Sigmoid colon (tissue), 4 donors: Measurements from ENCODE around the gene KCNJ10.
A peak's percentile ranks its signal among the peaks of the same experiment; 100 is the strongest.

ENCODE experiments used
- EP300 ChIP-seq, 4 donors: sonication (generic); formaldehyde crosslinking; IDR thresholded peaks; one replicate each; pipeline ENCODE4 v1.6.1; 2017; ENCODE audit warnings: antibody characterized with exemption in 4 of 4
- POLR2A ChIP-seq, 2 donors: fragments of 450-650 bp; IDR thresholded peaks; one replicate each; pipeline ENCODE4 v1.6.1; 2016; ENCODE audit warnings: antibody characterized with exemption in 2 of 2, mild to moderate bottlenecking in 2 of 2, moderate library complexity in 2 of 2
- POLR2AphosphoS5 ChIP-seq, 4 donors: sonication (generic); formaldehyde crosslinking; IDR thresholded peaks; one replicate each; pipeline ENCODE4 v1.6.1; 2017; ENCODE audit warnings: antibody characterized with exemption in 4 of 4
- TF ChIP-seq, protein P1 (sequence below), 4 experiments: fragments of 450-650 bp in 3 of 4; fragments of 200-600 bp in 1 of 4; IDR thresholded peaks; one replicate each; pipeline ENCODE4 v1.5.1; 2016 to 2019; ENCODE audit warnings: antibody characterized with exemption in 4 of 4, mild to moderate bottlenecking in 3 of 4, moderate library complexity in 2 of 4

DNA sequence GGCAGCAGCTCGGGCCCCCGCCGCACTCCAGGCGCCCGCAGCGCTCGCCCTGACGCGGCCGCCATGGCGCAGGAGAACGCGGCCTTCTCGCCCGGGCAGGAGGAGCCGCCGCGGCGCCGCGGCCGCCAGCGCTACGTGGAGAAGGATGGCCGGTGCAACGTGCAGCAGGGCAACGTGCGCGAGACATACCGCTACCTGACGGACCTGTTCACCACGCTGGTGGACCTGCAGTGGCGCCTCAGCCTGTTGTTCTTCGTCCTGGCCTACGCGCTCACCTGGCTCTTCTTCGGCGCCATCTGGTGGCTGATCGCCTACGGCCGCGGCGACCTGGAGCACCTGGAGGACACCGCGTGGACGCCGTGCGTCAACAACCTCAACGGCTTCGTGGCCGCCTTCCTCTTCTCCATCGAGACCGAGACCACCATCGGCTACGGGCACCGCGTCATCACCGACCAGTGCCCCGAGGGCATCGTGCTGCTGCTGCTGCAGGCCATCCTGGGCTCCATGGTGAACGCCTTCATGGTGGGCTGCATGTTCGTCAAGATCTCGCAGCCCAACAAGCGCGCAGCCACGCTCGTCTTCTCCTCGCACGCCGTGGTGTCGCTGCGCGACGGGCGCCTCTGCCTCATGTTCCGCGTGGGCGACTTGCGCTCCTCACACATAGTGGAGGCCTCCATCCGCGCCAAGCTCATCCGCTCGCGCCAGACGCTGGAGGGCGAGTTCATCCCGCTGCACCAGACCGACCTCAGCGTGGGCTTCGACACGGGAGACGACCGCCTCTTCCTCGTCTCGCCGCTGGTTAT is 14.2 kb upstream of the KCNJ10 start:
- TF ChIP-seq POLR2AphosphoS5 (IDR thresholded peaks at IDR 0.05) (no peak), EP300 (IDR thresholded peaks at IDR 0.05) (no peak), POLR2A (IDR thresholded peaks at IDR 0.05) (no peak)
- TF ChIP-seq, protein P1, sequence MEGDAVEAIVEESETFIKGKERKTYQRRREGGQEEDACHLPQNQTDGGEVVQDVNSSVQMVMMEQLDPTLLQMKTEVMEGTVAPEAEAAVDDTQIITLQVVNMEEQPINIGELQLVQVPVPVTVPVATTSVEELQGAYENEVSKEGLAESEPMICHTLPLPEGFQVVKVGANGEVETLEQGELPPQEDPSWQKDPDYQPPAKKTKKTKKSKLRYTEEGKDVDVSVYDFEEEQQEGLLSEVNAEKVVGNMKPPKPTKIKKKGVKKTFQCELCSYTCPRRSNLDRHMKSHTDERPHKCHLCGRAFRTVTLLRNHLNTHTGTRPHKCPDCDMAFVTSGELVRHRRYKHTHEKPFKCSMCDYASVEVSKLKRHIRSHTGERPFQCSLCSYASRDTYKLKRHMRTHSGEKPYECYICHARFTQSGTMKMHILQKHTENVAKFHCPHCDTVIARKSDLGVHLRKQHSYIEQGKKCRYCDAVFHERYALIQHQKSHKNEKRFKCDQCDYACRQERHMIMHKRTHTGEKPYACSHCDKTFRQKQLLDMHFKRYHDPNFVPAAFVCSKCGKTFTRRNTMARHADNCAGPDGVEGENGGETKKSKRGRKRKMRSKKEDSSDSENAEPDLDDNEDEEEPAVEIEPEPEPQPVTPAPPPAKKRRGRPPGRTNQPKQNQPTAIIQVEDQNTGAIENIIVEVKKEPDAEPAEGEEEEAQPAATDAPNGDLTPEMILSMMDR (IDR thresholded peaks at IDR 0.05), result peak; percentile 41 to 76 (median 70)
